Measurements from ENCODE around the gene PCDHB2. TPM values are rescaled to one million over a fixed set of nuclear protein-coding genes. Genes with fewer than 3 reads are reported as not detected.
"Not testable (repeated sequence)": the region's sequence is repeated elsewhere in the genome, so short reads cannot be mapped to it uniquely, and the experiment has no call there.

PCDHB2 gene
- total RNA-seq, 4 donors from 2014 or later: 0.71 to 1.7 (median 1.2) TPM

GRCh38 chr5:141135718-141136266 lies 41.4 kb downstream of the PCDHB2 start:
- in situ Hi-C loops (cut with MboI; ENCODE audit: low sequenced_read_pairs in 4 of 4) (no loop called here), intact Hi-C loops (cut with DNase I; ENCODE audit: low total_unique reads) (no loop called here)

DNA sequence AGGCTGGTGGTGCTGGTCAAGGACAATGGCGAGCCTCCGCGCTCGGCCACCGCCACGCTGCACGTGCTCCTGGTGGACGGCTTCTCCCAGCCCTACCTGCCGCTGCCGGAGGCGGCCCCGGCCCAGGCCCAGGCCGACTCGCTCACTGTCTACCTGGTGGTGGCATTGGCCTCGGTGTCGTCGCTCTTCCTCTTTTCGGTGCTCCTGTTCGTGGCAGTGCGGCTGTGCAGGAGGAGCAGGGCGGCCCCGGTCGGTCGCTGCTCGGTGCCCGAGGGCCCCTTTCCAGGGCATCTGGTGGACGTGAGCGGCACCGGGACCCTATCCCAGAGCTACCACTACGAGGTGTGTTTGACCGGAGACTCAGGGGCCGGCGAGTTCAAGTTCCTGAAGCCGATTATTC lies 42.9 kb downstream of the PCDHB2 start:
- intact Hi-C loops (cut with DNase I; ENCODE audit: low total_unique reads); ATAC-seq; H3K4me1 ChIP-seq; H3K4me3 ChIP-seq; H3K27ac ChIP-seq; DNase-seq; H3K27me3 ChIP-seq; in situ Hi-C loops (cut with MboI; ENCODE audit: low sequenced_read_pairs in 4 of 4); H3K9me3 ChIP-seq; H3K36me3 ChIP-seq: not testable (repeated sequence)

More at GRCh38 chr5:141135718-141136266, 41.4 kb downstream of the PCDHB2 start:
- no peak for DNase-seq
- Histone ChIP-seq H3K36me3 (no peaks in the 10 kb centered on the region), H3K27me3 (no peaks in the 10 kb centered on the region), H3K4me3 (peak overlapping the region; percentile 34 to 54 (median 47)), H3K4me1 (no peaks in the 10 kb centered on the region), H3K27ac (no peak overlapping the region), H3K9me3 (peaks cover 0 to 5% (median 0%) of the 10 kb centered on the region in 3 donors)
- no peak for ATAC-seq
- TF ChIP-seq POLR2A (IDR thresholded peaks at IDR 0.05) (no peak), CTCF (IDR thresholded peaks at IDR 0.05 in 4 of 5, conservative IDR thresholded peaks at IDR 0.05 in 1 of 5) (no peak)

Other genes starting within 250 kb of the PCDHB2 start
- under 1 TPM in 2 of 4 donors, not detected in 2; 0.07 TPM for gene PCDHA9, start 246.2 kb upstream of the PCDHB2 start, total RNA-seq
- under 1 TPM in 3 of 4 donors, not detected in 1; 0.05 to 0.15 (median 0.07) TPM for gene PCDHA10, start 238.7 kb upstream of the PCDHB2 start, total RNA-seq
- gene PCDHA11, start 225.7 kb upstream of the PCDHB2 start, total RNA-seq: not detected
- gene PCDHA12, start 219.3 kb upstream of the PCDHB2 start, total RNA-seq: under 1 TPM in 1 of 4 donors, not detected in 3; 0.05 TPM
- gene PCDHA13, start 212.5 kb upstream of the PCDHB2 start, total RNA-seq: not detected
- gene PCDHAC1, start 168.3 kb upstream of the PCDHB2 start, total RNA-seq: under 1 TPM in 1 of 4 donors, not detected in 3; 0.13 TPM
- under 1 TPM in 2 of 4 donors, not detected in 2; 0.03 to 0.13 TPM for gene PCDHAC2, start 128.1 kb upstream of the PCDHB2 start, total RNA-seq
- gene PCDHB1, start 43.2 kb upstream of the PCDHB2 start, total RNA-seq: not detected
- under 1 TPM in 3 of 4 donors, not detected in 1; 0.61 to 0.72 (median 0.71) TPM for gene PCDHB3, start 5.9 kb downstream of the PCDHB2 start, total RNA-seq
- 1 to 10 TPM in 3 of 4 donors, under 1 TPM in 1; 1.00 to 3.0 (median 1.8) TPM for gene PCDHB4, start 27.2 kb downstream of the PCDHB2 start, total RNA-seq
- gene PCDHB5, start 40.6 kb downstream of the PCDHB2 start, total RNA-seq: 1 to 10 TPM in 1 of 4 donors, under 1 TPM in 3; 0.38 to 1.5 (median 0.91) TPM
- under 1 TPM in 3 of 4 donors, not detected in 1; 0.09 to 0.46 (median 0.19) TPM for gene PCDHB6, start 55.4 kb downstream of the PCDHB2 start, total RNA-seq
- gene PCDHB7, start 78.0 kb downstream of the PCDHB2 start, total RNA-seq: under 1 TPM; 0.07 to 0.75 (median 0.20) TPM
- under 1 TPM in 2 of 4 donors, not detected in 2; 0.16 to 0.20 TPM for gene PCDHB8, start 83.2 kb downstream of the PCDHB2 start, total RNA-seq
- gene PCDHB16, start 87.8 kb downstream of the PCDHB2 start, total RNA-seq: 1 to 10 TPM in 3 of 4 donors, under 1 TPM in 1; 0.87 to 2.5 (median 1.7) TPM
- 1 to 10 TPM in 1 of 4 donors, under 1 TPM in 3; 0.15 to 3.0 (median 0.71) TPM for gene PCDHB9, start 92.5 kb downstream of the PCDHB2 start, total RNA-seq
- gene PCDHB10, start 97.7 kb downstream of the PCDHB2 start, total RNA-seq: under 1 TPM; 0.23 to 0.61 (median 0.54) TPM
- gene PCDHB11, start 105.0 kb downstream of the PCDHB2 start, total RNA-seq: 1 to 10 TPM in 1 of 4 donors, under 1 TPM in 3; 0.05 to 1.1 (median 0.53) TPM
- gene PCDHB12, start 114.1 kb downstream of the PCDHB2 start, total RNA-seq: 1 to 10 TPM in 1 of 4 donors, under 1 TPM in 3; 0.41 to 1.1 (median 0.59) TPM
- gene PCDHB13, start 119.3 kb downstream of the PCDHB2 start, total RNA-seq: 1 to 10 TPM in 1 of 4 donors, under 1 TPM in 3; 0.40 to 2.1 (median 0.69) TPM
- 1 to 10 TPM in 1 of 4 donors, under 1 TPM in 3; 0.62 to 1.9 (median 0.76) TPM for gene PCDHB14, start 128.7 kb downstream of the PCDHB2 start, total RNA-seq
- gene PCDHB15, start 150.8 kb downstream of the PCDHB2 start, total RNA-seq: 1 to 10 TPM in 1 of 4 donors, under 1 TPM in 3; 0.33 to 1.2 (median 0.52) TPM
- under 1 TPM in 1 of 4 donors, not detected in 3; 0.49 TPM for gene SLC25A2, start 209.4 kb downstream of the PCDHB2 start, total RNA-seq
- gene TAF7, start 226.2 kb downstream of the PCDHB2 start, total RNA-seq: 10 to 100 TPM; 60.9 to 91.2 (median 79.8) TPM
- under 1 TPM; 0.65 to 0.97 (median 0.71) TPM for gene PCDHGA1, start 235.9 kb downstream of the PCDHB2 start, total RNA-seq
- gene PCDHGA2, start 244.1 kb downstream of the PCDHB2 start, total RNA-seq: 1 to 10 TPM in 2 of 4 donors, under 1 TPM in 2; 0.66 to 1.5 (median 1.2) TPM
- gene PCDHGA3, start 249.2 kb downstream of the PCDHB2 start, total RNA-seq: 1 to 10 TPM; 1.5 to 2.8 (median 2.0) TPM